BLaER1 treated with 17β-estradiol and CSF1 and Interleukin-3, amounts not matched to agents 10 nM and 100 nM (cell line): Measurements from ENCODE around the gene CARTPT.
A peak's percentile ranks its signal among the peaks of the same experiment; 100 is the strongest.

Experiments used
- H3K27ac ChIP-seq, 11 experiments: shearing (Covaris generic); formaldehyde crosslinking; 2 replicates each; pipeline ENCODE4 v1.8.1; 2022
- H3K27me3 ChIP-seq, 11 experiments: shearing (Covaris generic); formaldehyde crosslinking; 2 replicates each; pipeline ENCODE4 v1.8.1; 2022
- H3K36me3 ChIP-seq, 11 experiments: shearing (Covaris generic); formaldehyde crosslinking; 2 replicates each; pipeline ENCODE4 v1.8.1; 2022
- H3K4me1 ChIP-seq, 10 experiments: shearing (Covaris generic); formaldehyde crosslinking; 2 replicates each; pipeline ENCODE4 v1.8.1; 2022
- H3K4me2 ChIP-seq, 11 experiments: shearing (Covaris generic); formaldehyde crosslinking; 2 replicates each; pipeline ENCODE4 v1.8.1; 2022
- H3K4me3 ChIP-seq, 10 experiments: shearing (Covaris generic); formaldehyde crosslinking; 2 replicates each; pipeline ENCODE4 v1.8.1; 2022
- H3K9ac ChIP-seq, 11 experiments: shearing (Covaris generic); formaldehyde crosslinking; 2 replicates each; pipeline ENCODE4 v1.8.1; 2022
- H3K9me3 ChIP-seq, 11 experiments: shearing (Covaris generic); formaldehyde crosslinking; replicated peaks in 1 of 11; 2 replicates each; pipeline ENCODE4 v1.8.1; 2022
- H4K20me1 ChIP-seq, 11 experiments: shearing (Covaris generic); formaldehyde crosslinking; 2 replicates each; pipeline ENCODE4 v1.8.1; 2022
- Cebpa-rat ChIP-seq, 11 experiments: shearing (Covaris generic); IDR thresholded peaks; 2 replicates each; pipeline ENCODE4 v1.8.1; 2022

CARTPT gene

GRCh38 chr5:71719063-71719964 is at the start of gene CARTPT:
Gene CARTPT, plus strand, starts transcription at chr5:71719275. Its CDS starts 19 bp downstream, at chr5:71719294.
- Histone ChIP-seq H3K9ac (no peak within 1 kb of the TSS), H4K20me1 (no peaks in the 10 kb centered on the region), H3K9me3 (peaks cover 0 to 13% (median 10%) of the 10 kb centered on the region in 11 experiments; a peak in 12 of 22 replicates), H3K4me2 (no peak within 1 kb of the TSS), H3K27ac (no peak within 1 kb of the TSS), H3K36me3 (no peaks in the 10 kb centered on the region), H3K27me3 (no peaks in the 10 kb centered on the region), H3K4me3 (no peak within 1 kb of the TSS), H3K4me1 (no peaks in the 10 kb centered on the region)
- TF ChIP-seq Cebpa-rat (IDR thresholded peaks at IDR 0.05) = no peak

GRCh38 chr5:71677977-71678376 is 41.1 kb upstream of the CARTPT start:
- Histone ChIP-seq H3K9me3 (no peaks in the 10 kb centered on the region), H3K36me3 (no peaks in the 10 kb centered on the region), H3K27ac (no peak overlapping the region), H3K4me2 (no peak overlapping the region), H3K27me3 (no peaks in the 10 kb centered on the region), H3K4me1 (peaks cover 0 to 7% (median 0%) of the 10 kb centered on the region in 10 experiments; a peak in 2 of 20 replicates), H3K9ac (no peak overlapping the region), H4K20me1 (no peaks in the 10 kb centered on the region), H3K4me3 (no peak overlapping the region)
- TF ChIP-seq Cebpa-rat (IDR thresholded peaks at IDR 0.05) = no peak

GRCh38 chr5:71679714-71680113 is 39.4 kb upstream of the CARTPT start:
- H4K20me1 ChIP-seq = no peaks in the 10 kb centered on the region
- H3K9me3 ChIP-seq = peaks cover 12 to 15% (median 14%) of the 10 kb centered on the region in 11 experiments
- H3K36me3 ChIP-seq = no peaks in the 10 kb centered on the region
- no peak overlapping the region for H3K4me2 ChIP-seq
- no peak overlapping the region for H3K9ac ChIP-seq
- H3K4me1 ChIP-seq = peaks cover 0 to 12% (median 7%) of the 10 kb centered on the region in 10 experiments; a peak in 5 of 20 replicates
- H3K4me3 ChIP-seq = no peak overlapping the region
- TF ChIP-seq Cebpa-rat (IDR thresholded peaks at IDR 0.05) = no peak
- H3K27ac ChIP-seq = no peak overlapping the region
- no peaks in the 10 kb centered on the region for H3K27me3 ChIP-seq

GRCh38 chr5:71680510-71680909 is 38.6 kb upstream of the CARTPT start:
- peaks cover 0 to 12% (median 7%) of the 10 kb centered on the region in 10 experiments; a peak in 5 of 20 replicates for H3K4me1 ChIP-seq
- no peak overlapping the region for H3K4me2 ChIP-seq
- H3K27ac ChIP-seq = no peak overlapping the region
- no peak for TF ChIP-seq Cebpa-rat (IDR thresholded peaks at IDR 0.05)
- no peaks in the 10 kb centered on the region for H4K20me1 ChIP-seq
- H3K27me3 ChIP-seq = no peaks in the 10 kb centered on the region
- H3K36me3 ChIP-seq = no peaks in the 10 kb centered on the region
- H3K4me3 ChIP-seq = no peak overlapping the region
- H3K9ac ChIP-seq = no peak overlapping the region
- H3K9me3 ChIP-seq = peaks cover 20 to 23% (median 22%) of the 10 kb centered on the region in 11 experiments

- H3K27ac ChIP-seq = no peak overlapping the region
- H3K9me3 ChIP-seq = peaks cover 27 to 31% (median 30%) of the 10 kb centered on the region in 11 experiments
- TF ChIP-seq Cebpa-rat (IDR thresholded peaks at IDR 0.05) = no peak
- H3K36me3 ChIP-seq = no peaks in the 10 kb centered on the region
- H3K4me1 ChIP-seq = peaks cover 0 to 12% (median 7%) of the 10 kb centered on the region in 10 experiments; a peak in 5 of 20 replicates
- H3K4me2 ChIP-seq = peak overlapping the region in 3 of 11 experiments; percentile 3 to 47 (median 9); a peak in 5 of 22 replicates
- H3K9ac ChIP-seq = no peak overlapping the region
- H3K27me3 ChIP-seq = no peaks in the 10 kb centered on the region
- H3K4me3 ChIP-seq = no peak overlapping the region
- no peaks in the 10 kb centered on the region for H4K20me1 ChIP-seq
Observed at GRCh38 chr5:71681296-71681695, 37.8 kb upstream of the CARTPT start.

GRCh38 chr5:71684309-71684708 is 34.8 kb upstream of the CARTPT start:
- no peak for TF ChIP-seq Cebpa-rat (IDR thresholded peaks at IDR 0.05)
- H3K27me3 ChIP-seq = no peaks in the 10 kb centered on the region

GRCh38 chr5:71693828-71694427 is 25.1 kb upstream of the CARTPT start:
- TF ChIP-seq Cebpa-rat (IDR thresholded peaks at IDR 0.05) = no peak
- H3K9me3 ChIP-seq = peaks cover 7 to 14% (median 11%) of the 10 kb centered on the region in 11 experiments; a peak in 18 of 22 replicates
- H3K4me2 ChIP-seq = peak overlapping the region; percentile 30 to 73 (median 55); a peak in 21 of 22 replicates
- peak overlapping the region in 3 of 11 experiments; percentile 32 to 52 (median 44); a peak in 7 of 22 replicates for H3K27ac ChIP-seq
- H3K4me3 ChIP-seq = no peak overlapping the region
- peaks cover 10 to 50% (median 31%) of the 10 kb centered on the region in 10 experiments; a peak in 19 of 20 replicates for H3K4me1 ChIP-seq
- H3K27me3 ChIP-seq = no peaks in the 10 kb centered on the region
- H3K9ac ChIP-seq = peak overlapping the region in 5 of 11 experiments; percentile 19 to 62 (median 32); a peak in 6 of 22 replicates
- no peaks in the 10 kb centered on the region for H4K20me1 ChIP-seq
- no peaks in the 10 kb centered on the region; a peak in 1 of 22 replicates for H3K36me3 ChIP-seq

More at GRCh38 chr5:71684309-71684708, 34.8 kb upstream of the CARTPT start:
- H3K27ac ChIP-seq = no peak overlapping the region
- peak overlapping the region in 4 of 11 experiments; percentile 7 to 41 (median 17); a peak in 2 of 22 replicates for H3K4me2 ChIP-seq
- peaks cover 27 to 36% (median 31%) of the 10 kb centered on the region in 11 experiments for H3K9me3 ChIP-seq
- H3K36me3 ChIP-seq = no peaks in the 10 kb centered on the region
- no peaks in the 10 kb centered on the region for H4K20me1 ChIP-seq
- H3K4me3 ChIP-seq = no peak overlapping the region
- H3K4me1 ChIP-seq = peaks cover 0 to 12% (median 7%) of the 10 kb centered on the region in 10 experiments; a peak in 5 of 20 replicates
- H3K9ac ChIP-seq = no peak overlapping the region

GRCh38 chr5:71695071-71695470 is 24.0 kb upstream of the CARTPT start:
- Histone ChIP-seq H3K4me1 (peaks cover 10 to 55% (median 33%) of the 10 kb centered on the region in 10 experiments; a peak in 19 of 20 replicates), H4K20me1 (no peaks in the 10 kb centered on the region), H3K27me3 (no peaks in the 10 kb centered on the region), H3K27ac (no peak overlapping the region), H3K36me3 (no peaks in the 10 kb centered on the region; a peak in 1 of 22 replicates), H3K9me3 (peaks cover 7 to 14% (median 11%) of the 10 kb centered on the region in 11 experiments; a peak in 18 of 22 replicates), H3K4me2 (peak overlapping the region in 8 of 11 experiments; percentile 35 to 73 (median 54); a peak in 12 of 22 replicates), H3K4me3 (no peak overlapping the region), H3K9ac (no peak overlapping the region)
- no peak for TF ChIP-seq Cebpa-rat (IDR thresholded peaks at IDR 0.05)

- peaks cover 7 to 14% (median 11%) of the 10 kb centered on the region in 11 experiments; a peak in 18 of 22 replicates for H3K9me3 ChIP-seq
- peaks cover 10 to 55% (median 33%) of the 10 kb centered on the region in 10 experiments; a peak in 19 of 20 replicates for H3K4me1 ChIP-seq
- H3K4me2 ChIP-seq = peak overlapping the region in 4 of 11 experiments; percentile 35 to 73 (median 56); a peak in 5 of 22 replicates
- no peak for TF ChIP-seq Cebpa-rat (IDR thresholded peaks at IDR 0.05)
- no peak overlapping the region for H3K27ac ChIP-seq
- no peaks in the 10 kb centered on the region for H3K27me3 ChIP-seq
- H3K4me3 ChIP-seq = no peak overlapping the region
- H3K9ac ChIP-seq = no peak overlapping the region
- no peaks in the 10 kb centered on the region; a peak in 1 of 22 replicates for H3K36me3 ChIP-seq
- no peaks in the 10 kb centered on the region for H4K20me1 ChIP-seq
Observed at GRCh38 chr5:71695595-71695994, 23.5 kb upstream of the CARTPT start.
